HG02642 (cell line): ENCODE data around the gene FYTTD1.

ENCODE experiments used
- ATAC-seq: cut with Tn5 transposase; IDR thresholded peaks from one replicate; pipeline ENCODE4 v1.9.1; 2021; ENCODE audit warnings: mild to moderate bottlenecking; ENCODE audit not compliant: unreplicated experiment, poor library complexity

FYTTD1 gene

DNA sequence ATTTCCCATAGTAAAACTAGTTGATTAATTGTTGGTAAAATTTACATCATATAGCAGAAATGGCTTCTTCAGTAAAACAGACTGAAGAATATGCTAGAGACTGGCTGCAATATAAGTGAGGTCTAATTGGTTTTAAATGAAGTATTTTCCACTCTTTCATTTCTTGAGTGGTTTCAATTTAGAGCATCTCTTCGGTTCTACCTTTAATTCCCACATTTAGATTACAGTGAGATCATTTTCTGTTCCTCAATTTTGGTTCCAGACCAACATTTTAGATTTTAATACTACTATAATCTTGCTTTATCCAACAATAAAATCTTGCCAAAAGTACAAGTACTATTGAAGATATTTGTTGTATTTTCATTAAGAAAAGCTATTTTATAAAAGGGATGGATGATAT lies 40.4 kb downstream of the FYTTD1 start:
- no peak for ATAC-seq

DNA sequence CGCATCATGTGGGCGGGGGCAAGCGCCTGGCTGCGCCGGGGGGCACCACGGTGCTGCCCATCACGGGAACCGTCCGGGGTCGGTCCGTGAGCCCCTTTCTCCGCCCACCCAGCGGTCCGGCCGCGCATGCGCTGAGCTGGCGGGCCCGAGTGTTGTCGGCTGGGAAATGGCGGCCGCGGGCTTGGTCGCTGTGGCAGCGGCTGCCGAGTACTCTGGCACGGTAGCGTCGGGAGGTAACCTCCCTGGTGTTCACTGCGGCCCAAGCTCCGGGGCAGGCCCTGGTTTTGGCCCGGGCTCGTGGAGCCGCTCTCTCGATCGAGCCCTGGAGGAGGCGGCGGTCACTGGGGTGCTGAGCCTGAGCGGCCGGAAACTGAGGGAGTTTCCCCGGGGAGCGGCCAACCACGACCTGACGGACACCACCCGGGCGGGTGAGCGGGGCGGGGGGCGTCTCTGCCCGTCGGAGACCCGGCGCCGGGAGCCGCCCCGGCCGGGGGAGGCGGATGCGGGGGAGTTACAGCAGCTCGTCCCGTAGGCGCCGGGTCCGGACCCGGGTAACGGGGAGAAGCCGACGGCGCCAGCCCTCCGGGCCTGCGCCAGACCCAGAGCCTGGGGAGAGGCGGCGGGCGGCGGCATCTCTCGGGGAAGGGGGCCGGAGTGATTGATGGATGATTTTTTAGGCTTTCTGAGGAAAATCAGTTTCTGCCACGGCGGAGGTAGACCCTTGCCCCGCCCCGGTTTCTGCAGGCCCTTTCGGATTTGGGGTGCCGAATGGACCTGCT lies 41.6 kb downstream of the FYTTD1 start, which contains the start of gene LRCH3:
Gene LRCH3 (plus strand): TSS at position 142 of the 779 bp plus-strand sequence. CDS start 25 bp downstream, at position 167.
- peak; percentile 84 for ATAC-seq

DNA sequence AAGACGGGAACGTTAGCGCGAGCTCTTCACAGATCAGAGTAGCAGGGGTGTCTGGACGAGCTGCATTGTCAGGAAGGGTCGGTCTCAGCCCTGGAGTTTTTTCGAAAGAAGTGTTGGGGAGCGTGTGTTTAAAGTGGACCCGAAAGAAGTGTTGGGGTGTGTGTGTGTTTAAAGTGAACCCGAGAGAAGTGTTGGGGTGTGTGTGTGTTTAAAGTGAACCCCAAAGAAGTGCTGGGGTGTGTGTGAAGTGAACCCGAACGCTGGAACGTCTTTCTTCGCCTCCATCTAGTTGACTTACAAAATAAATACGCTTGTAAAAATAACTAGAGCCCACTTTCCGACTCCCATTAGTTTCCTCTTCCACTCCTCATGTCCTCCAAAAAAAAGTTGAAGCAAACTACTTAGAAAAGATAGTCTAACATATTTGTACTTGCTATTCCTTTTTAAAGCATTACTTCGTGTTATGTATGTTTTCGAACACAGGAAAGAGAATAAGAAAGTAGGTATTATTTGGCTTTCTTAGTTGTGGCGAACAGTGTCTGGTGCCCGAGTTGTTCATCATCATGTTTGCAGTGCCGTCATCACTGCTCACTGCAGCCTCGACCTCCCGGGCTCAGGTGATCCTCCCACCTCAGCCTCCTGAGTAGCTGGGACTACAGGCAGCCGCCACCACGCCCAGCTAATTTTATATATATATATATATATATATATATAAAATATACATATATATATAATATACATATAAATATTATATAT lies 42.4 kb downstream of the FYTTD1 start:
- ATAC-seq, result peak; percentile 32

GRCh38 chr3:197793247-197793646 lies 43.6 kb downstream of the FYTTD1 start:
- ATAC-seq, result no peak

- ATAC-seq, result no peak
These were observed 44.4 kb downstream of the FYTTD1 start for GRCh38 chr3:197794115-197794514.

DNA sequence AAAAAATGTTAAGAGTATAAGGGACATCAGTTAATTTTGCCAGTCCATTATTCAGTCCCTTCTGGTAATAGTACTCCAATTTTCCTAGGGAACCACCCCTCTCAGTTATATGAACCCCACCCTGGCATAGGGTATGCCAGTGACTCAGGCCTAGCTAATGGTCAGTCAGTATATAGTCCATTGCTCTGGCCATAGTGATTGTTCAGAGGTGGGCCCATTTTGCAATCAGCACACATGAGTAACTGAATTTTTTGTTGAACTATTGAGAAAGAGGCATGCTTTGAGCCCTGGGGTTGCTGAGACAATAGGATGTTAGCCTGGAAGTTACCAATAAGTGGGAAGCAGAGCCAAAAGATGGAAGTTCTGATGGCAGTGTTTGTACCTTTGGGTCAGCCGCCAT lies 45.5 kb downstream of the FYTTD1 start:
- ATAC-seq, result no peak

DNA sequence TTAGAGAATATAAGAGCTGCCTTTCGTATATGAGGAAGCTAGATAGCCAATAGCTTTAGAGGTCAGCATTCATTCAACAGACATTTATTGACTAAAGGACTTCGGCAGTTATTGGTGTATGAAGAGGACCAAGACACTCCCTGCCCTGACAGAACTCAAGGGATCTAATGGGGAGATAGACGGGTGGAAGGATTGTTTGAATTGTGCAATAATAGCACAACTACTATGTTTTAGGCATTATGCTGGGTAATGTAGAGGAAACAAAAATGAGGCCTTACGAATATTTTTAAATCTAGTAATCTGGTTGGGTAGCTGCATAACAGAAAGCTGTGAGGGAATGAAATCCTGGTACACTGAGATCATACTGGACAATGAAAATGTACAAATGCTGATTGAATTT lies 46.4 kb downstream of the FYTTD1 start:
- ATAC-seq, result no peak

- ATAC-seq, result peak; percentile 65
These were observed 49.2 kb downstream of the FYTTD1 start for GRCh38 chr3:197798863-197799262.

GRCh38 chr3:197800379-197800778 lies 50.7 kb downstream of the FYTTD1 start:
- no peak for ATAC-seq

DNA sequence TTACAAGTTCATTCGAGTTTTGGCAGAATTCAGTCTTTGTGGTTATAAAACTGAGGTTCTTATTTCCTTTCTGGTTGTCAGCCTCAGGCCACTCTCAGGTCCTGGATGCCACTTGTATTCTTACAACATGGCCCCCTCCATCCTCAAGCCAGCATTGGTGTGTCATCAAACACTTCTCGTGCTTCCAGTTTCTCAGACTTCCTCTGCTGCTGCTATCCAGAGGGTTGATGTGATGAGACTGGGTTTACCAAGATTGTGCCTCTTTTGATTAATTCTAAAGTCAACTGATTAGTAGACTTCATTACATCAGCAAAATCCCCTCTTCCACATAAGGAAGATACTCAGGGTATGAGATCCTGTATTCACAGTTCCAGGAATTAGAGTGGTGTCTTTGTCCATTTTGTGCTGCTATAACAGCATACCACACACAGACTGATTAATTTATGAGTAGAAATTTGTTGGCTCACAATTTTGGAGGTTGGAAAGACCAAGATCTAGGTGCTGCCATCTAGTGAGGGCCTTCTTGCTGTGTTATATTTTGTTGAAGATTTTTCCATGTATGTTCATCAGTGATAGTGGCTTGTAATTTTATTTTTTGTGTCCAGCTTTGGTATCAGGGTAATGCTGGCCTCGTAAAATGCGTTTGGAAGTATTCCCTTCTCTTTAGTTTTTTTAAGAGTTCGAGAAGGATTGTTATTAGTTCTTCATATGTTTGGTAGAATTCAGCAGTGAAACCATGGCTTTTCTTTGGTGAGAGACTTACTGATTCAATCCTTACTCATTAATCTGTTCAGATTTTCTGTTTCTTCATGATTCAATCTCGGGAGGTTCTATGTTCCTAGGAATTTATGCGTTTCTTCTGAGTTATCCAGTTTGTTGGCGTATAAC lies 52.5 kb downstream of the FYTTD1 start:
- ATAC-seq, result no peak

GRCh38 chr3:197802779-197803459 lies 53.2 kb downstream of the FYTTD1 start:
- ATAC-seq, result no peak

GRCh38 chr3:197804511-197804910 lies 54.8 kb downstream of the FYTTD1 start:
- no peak for ATAC-seq

GRCh38 chr3:197807969-197808587 lies 58.4 kb downstream of the FYTTD1 start:
- no peak for ATAC-seq

- no peak for ATAC-seq
These were observed 59.8 kb downstream of the FYTTD1 start for GRCh38 chr3:197809356-197810020.

- ATAC-seq, result no peak
These were observed 61.2 kb downstream of the FYTTD1 start for GRCh38 chr3:197810901-197811300.

DNA sequence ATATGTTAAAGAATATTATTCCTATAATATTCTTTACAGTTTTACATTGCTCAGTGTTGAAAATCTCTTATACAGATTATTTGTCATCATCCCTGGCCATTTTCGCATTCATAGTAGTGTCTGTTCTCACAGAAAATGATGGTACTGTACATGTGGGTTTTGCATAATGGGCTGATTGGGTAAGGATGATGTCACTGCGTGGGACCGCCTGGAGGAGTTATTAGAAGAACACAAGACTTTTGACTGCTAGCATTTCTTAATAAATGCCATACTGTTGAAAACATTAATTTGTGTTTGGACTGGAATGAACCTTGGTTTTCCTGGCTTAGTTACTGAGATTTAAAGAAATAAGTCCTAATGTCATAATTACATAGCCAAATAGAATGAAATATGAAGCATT lies 61.7 kb downstream of the FYTTD1 start:
- no peak for ATAC-seq

- no peak for ATAC-seq
These were observed 64.7 kb downstream of the FYTTD1 start for GRCh38 chr3:197814372-197814771.

DNA sequence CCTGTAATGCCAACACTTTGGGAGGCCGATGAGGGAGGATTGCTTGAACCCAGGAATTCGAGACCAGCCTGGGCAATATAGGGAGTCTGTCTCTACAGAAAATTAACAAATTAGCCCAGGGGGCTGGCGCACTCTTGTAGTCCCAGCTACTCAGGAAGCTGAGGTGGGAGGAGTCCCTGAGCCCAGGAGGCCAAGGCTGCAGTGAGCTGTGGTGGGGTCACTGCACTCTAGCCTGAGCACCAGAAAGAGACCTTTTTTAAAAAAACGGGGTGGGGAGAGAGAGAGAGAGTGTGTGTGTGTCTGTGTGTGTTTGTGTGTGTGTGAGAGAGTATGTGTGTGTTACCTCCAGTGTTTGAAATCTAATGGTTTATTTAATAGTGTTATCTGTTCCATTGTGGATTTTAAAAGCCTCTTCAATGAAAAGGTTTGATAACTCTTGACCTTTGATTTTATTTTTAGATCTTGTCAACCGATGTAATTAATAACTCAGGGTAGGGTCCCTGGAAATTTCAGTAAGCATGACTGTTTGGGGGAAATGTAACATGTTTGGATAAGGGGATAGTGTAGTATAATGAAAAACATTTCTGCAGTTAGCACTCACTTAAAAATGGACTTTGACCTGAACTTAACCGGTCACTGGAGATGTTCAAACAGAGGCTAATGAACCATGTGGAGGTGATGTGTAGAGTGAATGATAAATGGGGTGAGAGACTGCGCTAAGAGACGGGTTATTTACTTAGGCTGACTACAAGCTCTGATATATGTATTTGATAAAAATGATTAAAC lies 71.1 kb downstream of the FYTTD1 start:
- no peak for ATAC-seq
